HepG2 (cell line): ENCODE data around the gene HES1. TPM values are rescaled to one million over a fixed set of nuclear protein-coding genes. Genes with fewer than 3 reads are reported as not detected.

Source experiments
- AHR ChIP-seq: IDR thresholded peaks from 2 replicates; pipeline ENCODE4 v1.6.1; 2018; ENCODE audit warnings: missing genetic modification reagents, missing compliant biosample characterization
- CBX5 ChIP-seq: sonication (generic); formaldehyde crosslinking; IDR thresholded peaks from 2 replicates; pipeline ENCODE4 v1.4.0; 2020; ENCODE audit warnings: missing genetic modification reagents, borderline replicate concordance
- FIP1L1 ChIP-seq: fragments of 200-400 bp; formaldehyde crosslinking; IDR thresholded peaks from 2 replicates; pipeline ENCODE4 v1.6.1; 2018; ENCODE audit warnings: low read depth, mild to moderate bottlenecking, low read length, moderate library complexity, borderline replicate concordance; ENCODE audit not compliant: insufficient read depth
- GZF1 ChIP-seq: sonication (generic); formaldehyde crosslinking; IDR thresholded peaks from 2 replicates; pipeline ENCODE4 v1.5.1; 2020; ENCODE audit warnings: mild to moderate bottlenecking, missing genetic modification reagents
- HNF4G ChIP-seq, 2 experiments: sonication (generic) in 1 of 2; formaldehyde crosslinking in 1 of 2; IDR thresholded peaks; 2 replicates each; pipeline versions ENCODE4 v1.4.0 to v1.6.1; 2011 to 2020; ENCODE audit warnings: borderline replicate concordance in 2 of 2, low read depth in 2 of 2, mild to moderate bottlenecking in 2 of 2, low read length in 1 of 2, missing genetic modification reagents in 1 of 2, moderate library complexity in 1 of 2
- HOXD1 ChIP-seq: sonication (generic); formaldehyde crosslinking; IDR thresholded peaks from 2 replicates; pipeline ENCODE4 v1.5.0; 2020; ENCODE audit warnings: missing genetic modification reagents
- IKZF5 ChIP-seq: IDR thresholded peaks from 2 replicates; pipeline ENCODE4 v1.6.1; 2018; ENCODE audit warnings: missing genetic modification reagents, mild to moderate bottlenecking, missing compliant biosample characterization
- ISL2 ChIP-seq: sonication (generic); formaldehyde crosslinking; IDR thresholded peaks from 2 replicates; pipeline ENCODE4 v1.5.0; 2020; ENCODE audit warnings: missing genetic modification reagents
- NONO ChIP-seq, 2 experiments: fragments of 450-650 bp in 1 of 2; sonication (generic) in 1 of 2; formaldehyde crosslinking in 1 of 2; IDR thresholded peaks in 1 of 2; conservative IDR thresholded peaks in 1 of 2; 2 replicates each; pipeline versions ENCODE4 v1.6.1 to v1.8.0; 2017 to 2022; ENCODE audit warnings: mild to moderate bottlenecking in 1 of 2, missing genetic modification reagents in 1 of 2, moderate library complexity in 1 of 2
- NR0B2 ChIP-seq: sonication (generic); formaldehyde crosslinking; IDR thresholded peaks from 2 replicates; pipeline ENCODE4 v1.4.0; 2020; ENCODE audit warnings: mild to moderate bottlenecking, missing genetic modification reagents
- RBAK ChIP-seq: sonication (generic); formaldehyde crosslinking; IDR thresholded peaks from 2 replicates; pipeline ENCODE4 v1.5.1; 2020; ENCODE audit warnings: mild to moderate bottlenecking, missing genetic modification reagents
- SAFB2 ChIP-seq: sonication (generic); formaldehyde crosslinking; IDR thresholded peaks from 2 replicates; pipeline ENCODE4 v1.5.1; 2020; ENCODE audit warnings: missing genetic modification reagents, low read depth, mild to moderate bottlenecking, borderline replicate concordance
- SNRNP70 ChIP-seq: fragments of 200-400 bp; formaldehyde crosslinking; IDR thresholded peaks from 2 replicates; pipeline ENCODE4 v1.6.1; 2017; ENCODE audit warnings: mild to moderate bottlenecking, low read depth, low read length, moderate library complexity
- ZBTB25 ChIP-seq: IDR thresholded peaks from 2 replicates; pipeline ENCODE4 v1.6.1; 2018; ENCODE audit warnings: missing genetic modification reagents
- ZNF180 ChIP-seq: sonication (generic); formaldehyde crosslinking; IDR thresholded peaks from 2 replicates; pipeline ENCODE4 v1.4.0; 2020; ENCODE audit warnings: low read depth, missing genetic modification reagents, borderline replicate concordance
- ZNF234 ChIP-seq: sonication (generic); formaldehyde crosslinking; conservative IDR thresholded peaks from 2 replicates; pipeline ENCODE4 v1.5.1; 2020; ENCODE audit warnings: mild to moderate bottlenecking, missing genetic modification reagents
- ZNF350 ChIP-seq: sonication (generic); formaldehyde crosslinking; IDR thresholded peaks from 2 replicates; pipeline ENCODE4 v1.4.0; 2020; ENCODE audit warnings: mild to moderate bottlenecking, low read depth, missing genetic modification reagents, borderline replicate concordance
- ZNF850 ChIP-seq: sonication (generic); formaldehyde crosslinking; conservative IDR thresholded peaks from 2 replicates; pipeline ENCODE4 v1.9.0; 2021; ENCODE audit warnings: mild to moderate bottlenecking, missing genetic modification reagents
- ZSCAN5A ChIP-seq: sonication (generic); formaldehyde crosslinking; IDR thresholded peaks from 2 replicates; pipeline ENCODE4 v1.8.0; 2022; ENCODE audit warnings: mild to moderate bottlenecking, missing genetic modification reagents, borderline replicate concordance
- polyA plus RNA-seq, 8 experiments: library from polyadenylated mRNA; depleted of rRNA in 3 of 8; stranded (reverse) in 7 of 8; unstranded in 1 of 8; fragments of >200 nt; fragmentation: Illumina TruSeq in 4 of 8; extraction: Trizol in 4 of 8; gene quantifications; 2 replicates each; pipeline versions ENCODE4 v1.2.1 to v1.2.3, GENCODE V29; 2011 to 2016; ENCODE audit warnings: low read depth in 4 of 8, missing spikeins in 1 of 8, mixed read lengths in 1 of 8; ENCODE audit not compliant: insufficient read depth in 1 of 8
- total RNA-seq, 5 experiments: library from RNA; depleted of rRNA; stranded (reverse); fragments of >200 nt; fragmentation: Illumina TruSeq; extraction: Trizol; gene quantifications; 2 replicates each; pipeline ENCODE4 v1.2.3, GENCODE V29; 2016; ENCODE audit warnings: low read depth in 1 of 5
- TF ChIP-seq, protein P1 (sequence below): sonication (generic); formaldehyde crosslinking; IDR thresholded peaks from 2 replicates; pipeline ENCODE4 v1.8.1; 2023; ENCODE audit warnings: mild to moderate bottlenecking, missing genetic modification reagents, borderline replicate concordance
- TF ChIP-seq, protein P2 (sequence below): sonication (generic); formaldehyde crosslinking; IDR thresholded peaks from 2 replicates; pipeline ENCODE4 v1.5.0; 2020; ENCODE audit warnings: mild to moderate bottlenecking, missing genetic modification reagents, moderate library complexity

Gene HES1
- total and polyA plus RNA-seq, 2 of the 13 experiments (the other 11 are each of a cell fraction or from before 2014, with no cell fraction given) = 15.4 to 19.8 TPM

- TF ChIP-seq CBX5 (CRISPR knock-in tag) (no peak), ZNF350 (CRISPR knock-in tag) (peak; percentile 45; the same call in 1 of the 2 replicates), AHR (CRISPR knock-in tag) (no peak), SAFB2 (CRISPR knock-in tag) (no peak), HNF4G (IDR thresholded peaks at IDR 0.05; ENCODE audit: borderline replicate concordance, low read depth, low read length) (no peak), HNF4G (CRISPR knock-in tag; IDR thresholded peaks at IDR 0.05; ENCODE audit: borderline replicate concordance, low read depth) (no peak), GZF1 (CRISPR knock-in tag) (no peak), ISL2 (CRISPR knock-in tag) (peak; percentile 64; the same call in 1 of the 2 replicates), ZNF234 (CRISPR knock-in tag) (no peak), IKZF5 (CRISPR knock-in tag) (peak; percentile 79), HOXD1 (CRISPR knock-in tag) (0 out of 2 replicates have a peak, but pooled peaks have one; percentile 28), ZNF180 (CRISPR knock-in tag) (no peak), SNRNP70 (no peak), RBAK (CRISPR knock-in tag) (no peak), NR0B2 (CRISPR knock-in tag) (no peak), ZNF850 (no peak), FIP1L1 (no peak), ZSCAN5A (CRISPR knock-in tag) (peak; percentile 18; the same call in 1 of the 2 replicates), ZBTB25 (CRISPR knock-in tag) (peak; percentile 75), NONO (IDR thresholded peaks at IDR 0.05) (no peak), NONO (CRISPR knock-in tag; conservative IDR thresholded peaks at IDR 0.05) (peak; percentile 40; the same call in 1 of the 2 replicates)
- TF ChIP-seq, protein P1, sequence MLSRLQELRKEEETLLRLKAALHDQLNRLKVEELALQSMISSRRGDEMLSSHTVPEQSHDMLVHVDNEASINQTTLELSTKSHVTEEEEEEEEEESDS (CRISPR knock-in tag) = no peak
- TF ChIP-seq, protein P2, sequence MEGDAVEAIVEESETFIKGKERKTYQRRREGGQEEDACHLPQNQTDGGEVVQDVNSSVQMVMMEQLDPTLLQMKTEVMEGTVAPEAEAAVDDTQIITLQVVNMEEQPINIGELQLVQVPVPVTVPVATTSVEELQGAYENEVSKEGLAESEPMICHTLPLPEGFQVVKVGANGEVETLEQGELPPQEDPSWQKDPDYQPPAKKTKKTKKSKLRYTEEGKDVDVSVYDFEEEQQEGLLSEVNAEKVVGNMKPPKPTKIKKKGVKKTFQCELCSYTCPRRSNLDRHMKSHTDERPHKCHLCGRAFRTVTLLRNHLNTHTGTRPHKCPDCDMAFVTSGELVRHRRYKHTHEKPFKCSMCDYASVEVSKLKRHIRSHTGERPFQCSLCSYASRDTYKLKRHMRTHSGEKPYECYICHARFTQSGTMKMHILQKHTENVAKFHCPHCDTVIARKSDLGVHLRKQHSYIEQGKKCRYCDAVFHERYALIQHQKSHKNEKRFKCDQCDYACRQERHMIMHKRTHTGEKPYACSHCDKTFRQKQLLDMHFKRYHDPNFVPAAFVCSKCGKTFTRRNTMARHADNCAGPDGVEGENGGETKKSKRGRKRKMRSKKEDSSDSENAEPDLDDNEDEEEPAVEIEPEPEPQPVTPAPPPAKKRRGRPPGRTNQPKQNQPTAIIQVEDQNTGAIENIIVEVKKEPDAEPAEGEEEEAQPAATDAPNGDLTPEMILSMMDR (CRISPR knock-in tag) = peak; percentile 30; the same call in 1 of the 2 replicates
Measured at GRCh38 chr3:194141415-194142155, 5.6 kb downstream of the HES1 start (continued).
